Measurements from ENCODE around the gene DDX49. TPM values are rescaled to one million over a fixed set of nuclear protein-coding genes. Genes with fewer than 3 reads are reported as not detected.

Gene DDX49
- polyA plus RNA-seq, 3 donors: 24.0 to 40.3 (median 27.5) TPM

DNA sequence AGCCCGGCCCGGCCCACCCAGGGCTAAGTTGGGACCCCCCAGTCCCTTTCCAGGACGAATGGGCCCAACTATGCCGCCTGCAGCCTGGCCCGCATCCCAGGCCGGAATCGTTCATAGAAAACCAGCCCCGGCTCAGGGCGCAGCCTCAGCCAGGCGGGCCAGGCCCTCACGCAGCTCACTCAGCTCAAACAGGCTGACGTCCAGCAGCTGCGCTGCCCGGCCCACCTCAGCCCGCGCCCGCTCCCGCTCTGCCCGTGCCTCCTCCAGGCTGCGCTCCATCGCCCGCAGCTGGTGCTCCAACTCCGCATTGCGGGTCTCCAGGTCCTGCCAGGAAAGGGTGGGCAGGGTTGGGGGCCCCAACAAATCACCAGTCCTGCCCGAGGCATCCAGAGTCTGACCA, 9.8 kb downstream of the DDX49 start:
- Mint-ChIP-seq H3K36me3 (peaks cover 52 to 79% of the 10 kb centered on the region in 2 donors), H3K27me3 (ENCODE audit: low read depth in 3 of 3) (peaks cover 0 to 3% (median 0%) of the 10 kb centered on the region in 3 donors), H3K27ac (peak overlapping the region in 1 of 7 donors; percentile 68), H3K4me3 (no peak overlapping the region), H3K4me1 (peaks cover 16% of the 10 kb centered on the region), H3K9me3 (no peaks in the 10 kb centered on the region)
- no peaks in the 10 kb centered on the region for H3K9me3 ChIP-seq (replicated peaks in 1 of 2; ENCODE audit: control insufficient read depth in 1 of 2, insufficient read depth in 1 of 2, low read length in 2 of 2)
- peaks cover 58 to 78% of the 10 kb centered on the region in 2 donors for H3K36me3 ChIP-seq (replicated peaks in 1 of 2; ENCODE audit: control insufficient read depth in 1 of 2, insufficient read depth in 2 of 2, low read length in 2 of 2)
- no peaks in the 10 kb centered on the region for H3K27me3 ChIP-seq (ENCODE audit: control insufficient read depth in 2 of 2, insufficient read depth in 2 of 2, low read length in 2 of 2)
- DNase-seq: no peak
- 94% methylated on average over 21 of the region's 25 CpGs for WGBS (ENCODE audit: insufficient coverage)
- intact Hi-C loops (cut with micrococcal nuclease): no loop called here
- H2AFZ ChIP-seq (ENCODE audit: insufficient read depth, low read depth, low read length, poor library complexity, severe bottlenecking): no peak overlapping the region
- peaks cover 11 to 15% of the 10 kb centered on the region in 2 donors for H3K4me1 ChIP-seq (ENCODE audit: control insufficient read depth in 1 of 2, insufficient read depth in 2 of 2, low read length in 2 of 2)
- H3K4me2 ChIP-seq (replicated peaks; ENCODE audit: extremely low read depth, low read length, poor library complexity, severe bottlenecking): no peak overlapping the region
- peaks cover 69% of the 10 kb centered on the region for H4K20me1 ChIP-seq (ENCODE audit: insufficient read depth, low read length)
- no peak overlapping the region for H3K27ac ChIP-seq (ENCODE audit: low read depth in 1 of 2, low read length in 2 of 2)
- peaks cover 5% of the 10 kb centered on the region for H3K79me2 ChIP-seq (ENCODE audit: insufficient read depth, low read length)
- no peak overlapping the region for H3K4me3 ChIP-seq (replicated peaks in 1 of 3; ENCODE audit: low read depth in 2 of 3, low read length in 3 of 3)
- no peak overlapping the region for H3K9ac ChIP-seq (ENCODE audit: insufficient read depth, low read length, poor library complexity, severe bottlenecking)
- TF ChIP-seq, protein P1, sequence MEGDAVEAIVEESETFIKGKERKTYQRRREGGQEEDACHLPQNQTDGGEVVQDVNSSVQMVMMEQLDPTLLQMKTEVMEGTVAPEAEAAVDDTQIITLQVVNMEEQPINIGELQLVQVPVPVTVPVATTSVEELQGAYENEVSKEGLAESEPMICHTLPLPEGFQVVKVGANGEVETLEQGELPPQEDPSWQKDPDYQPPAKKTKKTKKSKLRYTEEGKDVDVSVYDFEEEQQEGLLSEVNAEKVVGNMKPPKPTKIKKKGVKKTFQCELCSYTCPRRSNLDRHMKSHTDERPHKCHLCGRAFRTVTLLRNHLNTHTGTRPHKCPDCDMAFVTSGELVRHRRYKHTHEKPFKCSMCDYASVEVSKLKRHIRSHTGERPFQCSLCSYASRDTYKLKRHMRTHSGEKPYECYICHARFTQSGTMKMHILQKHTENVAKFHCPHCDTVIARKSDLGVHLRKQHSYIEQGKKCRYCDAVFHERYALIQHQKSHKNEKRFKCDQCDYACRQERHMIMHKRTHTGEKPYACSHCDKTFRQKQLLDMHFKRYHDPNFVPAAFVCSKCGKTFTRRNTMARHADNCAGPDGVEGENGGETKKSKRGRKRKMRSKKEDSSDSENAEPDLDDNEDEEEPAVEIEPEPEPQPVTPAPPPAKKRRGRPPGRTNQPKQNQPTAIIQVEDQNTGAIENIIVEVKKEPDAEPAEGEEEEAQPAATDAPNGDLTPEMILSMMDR (IDR thresholded peaks at IDR 0.05): no peak

DNA sequence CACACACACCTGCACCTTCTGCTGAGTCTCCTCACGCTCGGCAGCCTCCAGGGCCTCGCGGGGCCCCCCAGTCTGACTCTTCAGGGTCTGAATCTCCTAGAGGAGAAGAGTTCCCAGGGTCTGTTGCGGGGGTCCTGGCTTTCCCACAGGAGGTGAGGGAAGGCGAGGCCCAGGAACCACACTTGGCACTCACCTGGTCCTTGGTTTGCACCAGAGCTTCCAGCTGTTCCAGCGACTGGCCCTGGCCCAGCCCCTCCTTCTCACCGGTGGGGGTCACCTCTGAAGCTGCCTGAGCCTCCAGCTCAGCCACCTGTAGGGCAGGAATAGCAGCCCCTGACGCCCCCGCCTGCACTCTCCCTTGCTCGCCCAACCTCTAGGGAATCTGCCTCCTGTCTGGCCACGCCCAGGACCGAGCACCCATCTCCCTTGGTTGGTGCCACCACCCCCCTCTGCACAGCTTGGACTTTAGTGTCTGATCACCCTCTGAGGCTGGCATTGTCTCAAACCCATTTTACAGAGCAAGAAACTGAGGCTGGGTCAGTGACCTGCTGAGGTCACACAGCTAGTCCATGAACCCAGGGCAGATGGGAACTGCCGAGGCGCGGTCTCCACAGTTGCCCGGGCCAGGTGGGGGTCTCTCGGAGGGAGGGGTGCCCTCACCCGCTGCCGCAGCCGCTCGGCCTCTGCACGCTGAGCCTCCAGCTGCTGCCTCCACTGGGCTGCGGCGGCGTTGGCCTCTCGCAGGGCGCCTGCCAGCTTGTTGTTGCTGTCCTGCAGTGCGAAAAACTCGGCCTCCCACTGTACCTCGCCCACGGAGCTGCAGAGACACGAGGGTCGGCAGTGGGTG, 12.0 kb downstream of the DDX49 start:
- TF ChIP-seq, protein P1 (IDR thresholded peaks at IDR 0.05): no peak
- Histone ChIP-seq H4K20me1 (ENCODE audit: insufficient read depth, low read length) (peaks cover 54% of the 10 kb centered on the region), H3K9me3 (replicated peaks in 1 of 2; ENCODE audit: control insufficient read depth in 1 of 2, insufficient read depth in 1 of 2, low read length in 2 of 2) (no peaks in the 10 kb centered on the region), H3K9ac (ENCODE audit: insufficient read depth, low read length, poor library complexity, severe bottlenecking) (no peak overlapping the region), H3K79me2 (ENCODE audit: insufficient read depth, low read length) (no peaks in the 10 kb centered on the region), H3K4me3 (replicated peaks in 1 of 3; ENCODE audit: low read depth in 2 of 3, low read length in 3 of 3) (peak overlapping the region in 1 of 3 experiments; percentile 77), H3K4me2 (replicated peaks; ENCODE audit: extremely low read depth, low read length, poor library complexity, severe bottlenecking) (peak overlapping the region; percentile 90), H3K27me3 (ENCODE audit: control insufficient read depth in 2 of 2, insufficient read depth in 2 of 2, low read length in 2 of 2) (no peaks in the 10 kb centered on the region), H3K27ac (ENCODE audit: low read depth in 1 of 2, low read length in 2 of 2) (no peak overlapping the region), H2AFZ (ENCODE audit: insufficient read depth, low read depth, low read length, poor library complexity, severe bottlenecking) (no peak overlapping the region), H3K4me1 (ENCODE audit: control insufficient read depth in 1 of 2, insufficient read depth in 2 of 2, low read length in 2 of 2) (peaks cover 11 to 15% of the 10 kb centered on the region in 2 donors), H3K36me3 (replicated peaks in 1 of 2; ENCODE audit: control insufficient read depth in 1 of 2, insufficient read depth in 2 of 2, low read length in 2 of 2) (peaks cover 48 to 72% of the 10 kb centered on the region in 2 donors)
- H3K4me1 Mint-ChIP-seq: peaks cover 16% of the 10 kb centered on the region
- H3K27me3 Mint-ChIP-seq (ENCODE audit: low read depth in 3 of 3): peaks cover 0 to 1% (median 0%) of the 10 kb centered on the region in 3 donors
- intact Hi-C loops (cut with micrococcal nuclease): loop anchor here in 1 of 2 donors (2.0 to 5.0 kb wide), 3 partner anchors 55 to 295 kb away; partner anchors contain the start of genes ARMC6, KLHL26 and SUGP2
- H3K27ac Mint-ChIP-seq: peak overlapping the region in 1 of 7 donors; percentile 25
- H3K9me3 Mint-ChIP-seq: no peaks in the 10 kb centered on the region
- H3K36me3 Mint-ChIP-seq: peaks cover 47 to 79% of the 10 kb centered on the region in 2 donors
- 91% methylated on average over 30 of the region's 34 CpGs for WGBS (ENCODE audit: insufficient coverage)
- DNase-seq: no peak
- no peak overlapping the region for H3K4me3 Mint-ChIP-seq
